Suppressor macrophage treated with lipopolysaccharide for 1 hour (primary cell): Measurements from ENCODE around the gene ZYX.
"Not testable (repeated sequence)": the region's sequence is repeated elsewhere in the genome, so short reads cannot be mapped to it uniquely, and the experiment has no call there.

Experiments
- DNase-seq, 3 donors: peaks; one replicate each; pipeline ENCODE4 v3.0.0-alpha.2; 2020 to 2022

ZYX gene

GRCh38 chr7:143417734-143418383, 36.7 kb downstream of the ZYX start:
- peak in 1 of 3 donors; percentile 49 for DNase-seq

GRCh38 chr7:143418681-143419458, 37.7 kb downstream of the ZYX start:
- DNase-seq = peak in 2 of 3 donors; percentile 19 to 40

- no peak for DNase-seq
These were observed 38.7 kb downstream of the ZYX start for GRCh38 chr7:143419880-143420279.

- DNase-seq = not testable (repeated sequence)
These were observed 39.5 kb downstream of the ZYX start for GRCh38 chr7:143420624-143421023.

- no peak for DNase-seq
These were observed 40.9 kb downstream of the ZYX start for GRCh38 chr7:143422033-143422432.

GRCh38 chr7:143424476-143424875, 43.3 kb downstream of the ZYX start:
- DNase-seq = not testable (repeated sequence)

- no peak for DNase-seq
These were observed 45.5 kb downstream of the ZYX start for GRCh38 chr7:143426479-143427142.

- DNase-seq = peak; percentile 57 to 73 (median 66)
These were observed 48.9 kb downstream of the ZYX start for GRCh38 chr7:143429770-143430698.

- DNase-seq = no peak
These were observed 50.0 kb downstream of the ZYX start for GRCh38 chr7:143431109-143431508.

- DNase-seq = no peak
These were observed 52.6 kb downstream of the ZYX start for GRCh38 chr7:143433759-143434158.

- no peak for DNase-seq
These were observed 53.5 kb downstream of the ZYX start for GRCh38 chr7:143434660-143435059.

GRCh38 chr7:143435266-143435665, 54.1 kb downstream of the ZYX start:
- no peak for DNase-seq

- peak in 2 of 3 donors; percentile 24 to 49 for DNase-seq
These were observed 55.3 kb downstream of the ZYX start for GRCh38 chr7:143436325-143436946.

GRCh38 chr7:143437578-143437977, 56.4 kb downstream of the ZYX start:
- peak in 1 of 3 donors; percentile 17 for DNase-seq

- DNase-seq = peak; percentile 41 to 58 (median 57)
These were observed 58.7 kb downstream of the ZYX start for GRCh38 chr7:143439866-143440265.
